Measurements from ENCODE around the gene MCC. TPM values are rescaled to one million over a fixed set of nuclear protein-coding genes. Genes with fewer than 3 reads are reported as not detected.

Gene MCC
- polyA plus RNA-seq, 4 donors: 0.45 to 3.5 (median 1.6) TPM

Other genes with a start within 250 kb of the MCC start
- gene TSSK1B, start 53.5 kb downstream of the MCC start, polyA plus RNA-seq: under 1 TPM in 1 of 4 donors, not detected in 3; 0.01 TPM
- 10 to 100 TPM in 2 of 4 donors, 1 to 10 TPM in 2; 8.1 to 25.8 (median 9.6) TPM for gene YTHDC2, start 25.2 kb upstream of the MCC start, polyA plus RNA-seq

Measured in small intestine (tissue), 4 donors.